Activated naive CD4-positive, alpha-beta T cell treated with anti-CD3 and anti-CD28 coated beads for 36 hours (primary cell): Measurements from ENCODE around the gene SLC25A22. TPM values are rescaled to one million over a fixed set of nuclear protein-coding genes. Genes with fewer than 3 reads are reported as not detected.

Source experiments
- CTCF ChIA-PET: fragments of 350-600 bp; sonication (Branson Sonifier 250); formaldehyde crosslinking; loops from one replicate; lab custom pipeline; 2021; ENCODE audit warnings: antibody characterized with exemption; lab: Charles Lee
- DNase-seq: peaks from one replicate; pipeline ENCODE4 v3.0.0-alpha.2; 2020
- H3K27ac Mint-ChIP-seq: one replicate; pipeline ENCODE4 v1.8.0; 2021; ENCODE audit warnings: mild to moderate bottlenecking, mixed read lengths
- H3K27me3 Mint-ChIP-seq: one replicate; pipeline ENCODE4 v1.8.0; 2021; ENCODE audit warnings: low read depth, mixed read lengths
- H3K36me3 Mint-ChIP-seq: one replicate; pipeline ENCODE4 v1.8.0; 2021; ENCODE audit warnings: low read depth, mixed read lengths
- H3K4me1 Mint-ChIP-seq: one replicate; pipeline ENCODE4 v1.8.0; 2021; ENCODE audit warnings: low read depth, mixed read lengths
- H3K4me3 Mint-ChIP-seq: one replicate; pipeline ENCODE4 v1.8.0; 2021; ENCODE audit warnings: mild to moderate bottlenecking, moderate library complexity, mixed read lengths
- H3K9me3 Mint-ChIP-seq: one replicate; pipeline ENCODE4 v1.8.0; 2021; ENCODE audit warnings: mixed read lengths
- intact Hi-C: fragments of 100-400 bp; cut with micrococcal nuclease; formaldehyde crosslinking; loops from one replicate; pipeline ENCODE4 v1.15.1; 2023
- total RNA-seq, 2 experiments: library from RNA; stranded (reverse); gene quantifications; one replicate each; pipeline ENCODE4 v1.2.3, GENCODE V29; 2021

The SLC25A22 gene
- 10 to 100 TPM; 19.1 to 21.8 TPM for total RNA-seq

- peak within 1 kb of the TSS; percentile 86 for H3K4me3 Mint-ChIP-seq
- peaks cover 15% of the 10 kb centered on the region for H3K4me1 Mint-ChIP-seq
- peak; percentile 82 for DNase-seq
- intact Hi-C loops = loop anchor here (1.0 to 10.0 kb wide), 5 partner anchors 70 to 591 kb away; partner anchors contain the start of genes BET1L, IFITM1, LMNTD2 and PHRF1
- no peaks in the 10 kb centered on the region for H3K9me3 Mint-ChIP-seq
- no peaks in the 10 kb centered on the region for H3K27me3 Mint-ChIP-seq
- H3K36me3 Mint-ChIP-seq = peaks cover 3% of the 10 kb centered on the region
- CTCF ChIA-PET = interaction anchor here (0.7 kb wide), 1 partner anchor 50 kb away, joined by 3 read pairs; no protein-coding TSS in a partner anchor
- peak within 1 kb of the TSS; percentile 37 for H3K27ac Mint-ChIP-seq
Observed at GRCh38 chr11:798093-798713, at the start of gene SLC25A22. Gene SLC25A22 (minus strand): TSS chr11:798281. CDS start chr11:795006, 3,275 bp downstream.

- Mint-ChIP-seq H3K4me1 (peaks cover 14% of the 10 kb centered on the region), H3K36me3 (no peaks in the 10 kb centered on the region), H3K4me3 (no peak overlapping the region), H3K9me3 (no peaks in the 10 kb centered on the region), H3K27me3 (peaks cover 5% of the 10 kb centered on the region), H3K27ac (no peak overlapping the region)
- intact Hi-C loops = loop anchor here (1.0 kb wide), 1 partner anchor 203 kb away; no protein-coding TSS in a partner anchor
- DNase-seq = no peak
- CTCF ChIA-PET = interaction anchor here (0.6 to 1.9 kb wide), 8 partner anchors 9 to 203 kb away, joined by 3 to 10 read pairs (median 4); partner anchors contain the start of gene CHID1
Observed at GRCh38 chr11:847876-848275, 49.8 kb upstream of the SLC25A22 start.

- peaks cover 5% of the 10 kb centered on the region for H3K27me3 Mint-ChIP-seq
- no peak overlapping the region for H3K27ac Mint-ChIP-seq
- DNase-seq = no peak
- intact Hi-C loops = no loop called here
- CTCF ChIA-PET = interaction anchor here (0.9 kb wide), 1 partner anchor 205 kb away, joined by 3 read pairs; no protein-coding TSS in a partner anchor
- H3K9me3 Mint-ChIP-seq = no peaks in the 10 kb centered on the region
- H3K36me3 Mint-ChIP-seq = no peaks in the 10 kb centered on the region
- H3K4me3 Mint-ChIP-seq = no peak overlapping the region
- H3K4me1 Mint-ChIP-seq = peaks cover 14% of the 10 kb centered on the region
Observed at GRCh38 chr11:846496-847098, 48.5 kb upstream of the SLC25A22 start.

- H3K9me3 Mint-ChIP-seq = no peaks in the 10 kb centered on the region
- DNase-seq = no peak
- H3K4me3 Mint-ChIP-seq = no peak overlapping the region
- CTCF ChIA-PET = interaction anchor here (0.9 kb wide), 1 partner anchor 206 kb away, joined by 3 read pairs; no protein-coding TSS in a partner anchor
- H3K27ac Mint-ChIP-seq = no peak overlapping the region
- H3K36me3 Mint-ChIP-seq = no peaks in the 10 kb centered on the region
- intact Hi-C loops = no loop called here
- H3K4me1 Mint-ChIP-seq = peaks cover 19% of the 10 kb centered on the region
- H3K27me3 Mint-ChIP-seq = peaks cover 5% of the 10 kb centered on the region
Observed at GRCh38 chr11:845872-846495, 47.9 kb upstream of the SLC25A22 start.

- DNase-seq = peak; percentile 64
- no peak overlapping the region for H3K27ac Mint-ChIP-seq
- H3K27me3 Mint-ChIP-seq = peaks cover 5% of the 10 kb centered on the region
- no peak overlapping the region for H3K4me3 Mint-ChIP-seq
- intact Hi-C loops = loop anchor here (5.0 kb wide), 1 partner anchor 82 kb away; the partner anchor contains the start of gene AP2A2
- CTCF ChIA-PET = no interaction called here
- H3K36me3 Mint-ChIP-seq = no peaks in the 10 kb centered on the region
- H3K4me1 Mint-ChIP-seq = peaks cover 28% of the 10 kb centered on the region
- no peaks in the 10 kb centered on the region for H3K9me3 Mint-ChIP-seq
Observed at GRCh38 chr11:844693-845644, 46.9 kb upstream of the SLC25A22 start.

GRCh38 chr11:843818-844692 is 46.0 kb upstream of the SLC25A22 start:
- Mint-ChIP-seq H3K27ac (no peak overlapping the region), H3K4me3 (peak overlapping the region; percentile 66), H3K27me3 (peaks cover 5% of the 10 kb centered on the region), H3K4me1 (peaks cover 32% of the 10 kb centered on the region), H3K36me3 (peaks cover 2% of the 10 kb centered on the region), H3K9me3 (no peaks in the 10 kb centered on the region)
- DNase-seq = no peak
- CTCF ChIA-PET = no interaction called here
- intact Hi-C loops = loop anchor here (2.0 to 5.0 kb wide), 3 partner anchors 67 to 83 kb away; partner anchors contain the start of genes AP2A2, CHID1 and GATD1

GRCh38 chr11:843086-843734 is 45.1 kb upstream of the SLC25A22 start:
- Mint-ChIP-seq H3K9me3 (no peaks in the 10 kb centered on the region), H3K27ac (no peak overlapping the region), H3K4me3 (peak overlapping the region; percentile 66), H3K36me3 (peaks cover 2% of the 10 kb centered on the region), H3K27me3 (no peaks in the 10 kb centered on the region), H3K4me1 (peaks cover 27% of the 10 kb centered on the region)
- intact Hi-C loops = loop anchor here (2.0 to 5.0 kb wide), 3 partner anchors 66 to 84 kb away; partner anchors contain the start of genes AP2A2, CHID1 and GATD1
- DNase-seq = no peak
- CTCF ChIA-PET = no interaction called here

GRCh38 chr11:842370-843002 is 44.4 kb upstream of the SLC25A22 start, which contains the start of the genes POLR2L and TSPAN4:
Gene POLR2L (minus strand): TSS chr11:842529. CDS start chr11:842508, 21 bp downstream.
Gene TSPAN4 (plus strand): TSS chr11:842852. CDS start chr11:850305, 7,453 bp downstream.
- peaks cover 2% of the 10 kb centered on the region for H3K36me3 Mint-ChIP-seq
- DNase-seq = peak; percentile 88
- intact Hi-C loops = loop anchor here (1.0 to 5.0 kb wide), 5 partner anchors 22 to 85 kb away; partner anchors contain the start of genes AP2A2, CHID1, GATD1 and RPLP2
- H3K9me3 Mint-ChIP-seq = no peaks in the 10 kb centered on the region
- H3K27ac Mint-ChIP-seq = peak within 1 kb of the TSS; percentile 75
- peak within 1 kb of the TSS; percentile 84 for H3K4me3 Mint-ChIP-seq
- CTCF ChIA-PET = no interaction called here
- H3K27me3 Mint-ChIP-seq = no peaks in the 10 kb centered on the region
- H3K4me1 Mint-ChIP-seq = peaks cover 27% of the 10 kb centered on the region

GRCh38 chr11:841981-842369 is 43.9 kb upstream of the SLC25A22 start:
- Mint-ChIP-seq H3K36me3 (peaks cover 2% of the 10 kb centered on the region), H3K27ac (peak overlapping the region; percentile 75), H3K27me3 (no peaks in the 10 kb centered on the region), H3K4me1 (peaks cover 27% of the 10 kb centered on the region), H3K4me3 (peak overlapping the region; percentile 84), H3K9me3 (no peaks in the 10 kb centered on the region)
- intact Hi-C loops = loop anchor here (1.0 to 5.0 kb wide), 5 partner anchors 22 to 85 kb away; partner anchors contain the start of genes AP2A2, CHID1, GATD1 and RPLP2
- CTCF ChIA-PET = no interaction called here
- no peak for DNase-seq
